CD8-positive, alpha-beta memory T cell (primary cell): Measurements from ENCODE around the gene CSF1R. TPM values are rescaled to one million over a fixed set of nuclear protein-coding genes. Genes with fewer than 3 reads are reported as not detected.
"Not testable (repeated sequence)": the region's sequence is repeated elsewhere in the genome, so short reads cannot be mapped to it uniquely, and the experiment has no call there.

Experiments
- CTCF ChIA-PET: fragments of 350-600 bp; sonication (Branson Sonifier 250); formaldehyde crosslinking; loops from one replicate; lab custom pipeline; 2021; ENCODE audit warnings: antibody characterized with exemption; lab: Charles Lee
- POLR2A ChIA-PET: fragments of 350-600 bp; sonication (Branson Sonifier 250); formaldehyde crosslinking; loops from one replicate; lab custom pipeline; 2021; ENCODE audit warnings: antibody characterized with exemption; lab: Charles Lee
- DNase-seq, 5 donors: peaks; one replicate each; pipeline versions ENCODE4 v3.0.0 to v3.0.0-alpha.2; 2020 to 2022; ENCODE audit warnings: mixed read lengths in 1 of 5
- H3K27ac ChIP-seq: one replicate; pipeline ENCODE4 v1.7.0; 2013; ENCODE audit warnings: low read depth, mild to moderate bottlenecking, low read length, moderate library complexity
- H3K27me3 ChIP-seq: 2 replicates; pipeline ENCODE4 v1.7.0; 2013; ENCODE audit warnings: low read length, mild to moderate bottlenecking; ENCODE audit not compliant: insufficient read depth, poor library complexity, severe bottlenecking
- H3K36me3 ChIP-seq: 2 replicates; pipeline ENCODE4 v1.7.0; 2013; ENCODE audit warnings: mild to moderate bottlenecking, low read length, moderate library complexity; ENCODE audit not compliant: insufficient read depth
- H3K4me1 ChIP-seq: 2 replicates; pipeline ENCODE4 v1.7.0; 2013; ENCODE audit warnings: mild to moderate bottlenecking, low read length, moderate library complexity; ENCODE audit not compliant: insufficient read depth
- H3K4me3 ChIP-seq: 2 replicates; pipeline ENCODE4 v1.7.0; 2013; ENCODE audit warnings: mild to moderate bottlenecking, low read length
- H3K9me3 ChIP-seq: 2 replicates; pipeline ENCODE4 v1.7.0; 2013; ENCODE audit warnings: mild to moderate bottlenecking, low read length
- H3K27ac Mint-ChIP-seq, 8 donors: one replicate each; pipeline ENCODE4 v1.8.0; 2020 to 2021; ENCODE audit warnings: mixed read lengths in 8 of 8, mild to moderate bottlenecking in 6 of 8, inconsistent platforms in 3 of 8, moderate library complexity in 3 of 8
- H3K27me3 Mint-ChIP-seq, 2 donors: one replicate each; pipeline ENCODE4 v1.8.0; 2020 to 2021; ENCODE audit warnings: mixed read lengths in 2 of 2, mild to moderate bottlenecking in 1 of 2, moderate library complexity in 1 of 2
- H3K36me3 Mint-ChIP-seq, 3 donors: one replicate each; pipeline ENCODE4 v1.8.0; 2020 to 2021; ENCODE audit warnings: mixed read lengths in 3 of 3, inconsistent platforms in 1 of 3, mild to moderate bottlenecking in 1 of 3
- H3K4me1 Mint-ChIP-seq, 3 donors: one replicate each; pipeline ENCODE4 v1.8.0; 2020 to 2021; ENCODE audit warnings: mixed read lengths in 3 of 3, inconsistent platforms in 1 of 3, mild to moderate bottlenecking in 1 of 3
- H3K4me3 Mint-ChIP-seq, 7 donors: one replicate each; pipeline ENCODE4 v1.8.0; 2020 to 2021; ENCODE audit warnings: mixed read lengths in 7 of 7, mild to moderate bottlenecking in 6 of 7, moderate library complexity in 4 of 7, inconsistent platforms in 2 of 7
- H3K9me3 Mint-ChIP-seq, 5 donors: one replicate each; pipeline ENCODE4 v1.8.0; 2020 to 2022; ENCODE audit warnings: mixed read lengths in 5 of 5, mild to moderate bottlenecking in 3 of 5, moderate library complexity in 2 of 5, inconsistent platforms in 1 of 5
- polyA plus RNA-seq: library from polyadenylated mRNA; unstranded; fragments of 300-500 nt; fragmentation: Illumina TruSeq; gene quantifications from one replicate; pipeline ENCODE4 v1.2.3, GENCODE V29; 2021
- total RNA-seq, 2 experiments: library from RNA; stranded (reverse); gene quantifications; one replicate each; pipeline ENCODE4 v1.2.3, GENCODE V29; 2021

CSF1R gene
- total and polyA plus RNA-seq, 3 experiments from 2014 or later, result 0.59 to 2.7 (median 1.7) TPM

DNA sequence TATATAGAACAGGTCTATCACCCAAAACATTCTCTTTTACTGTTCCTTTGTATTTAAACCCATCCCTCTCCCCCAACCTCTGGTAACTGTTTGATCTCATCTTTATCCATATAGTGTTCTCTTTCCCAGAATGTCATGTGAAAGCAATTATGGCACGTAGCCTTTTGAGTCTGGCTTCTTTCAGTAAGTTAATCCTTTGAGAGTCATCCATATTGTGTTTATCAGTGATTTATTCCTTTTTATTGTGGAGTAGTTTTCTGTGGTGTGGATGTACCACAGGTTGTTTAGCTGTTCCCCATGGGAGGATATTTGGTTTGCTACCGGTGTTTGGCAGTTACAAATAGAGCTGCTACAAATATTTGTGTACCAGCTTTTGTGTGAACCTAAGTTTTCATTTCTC is 47.8 kb downstream of the CSF1R start:
- Histone ChIP-seq H3K4me1 (peaks cover 6% of the 10 kb centered on the region), H3K36me3 (peaks cover 58% of the 10 kb centered on the region), H3K9me3 (no peaks in the 10 kb centered on the region), H3K27ac (no peak overlapping the region), H3K27me3 (no peaks in the 10 kb centered on the region), H3K4me3 (no peak overlapping the region)
- no peak for DNase-seq
- H3K27ac Mint-ChIP-seq, result no peak overlapping the region
- POLR2A ChIA-PET, result no interaction called here
- no peaks in the 10 kb centered on the region for H3K9me3 Mint-ChIP-seq
- H3K27me3 Mint-ChIP-seq, result no peaks in the 10 kb centered on the region
- H3K4me3 Mint-ChIP-seq, result no peak overlapping the region
- peaks cover 10 to 13% (median 11%) of the 10 kb centered on the region in 3 donors for H3K4me1 Mint-ChIP-seq
- CTCF ChIA-PET, result no interaction called here
- peaks cover 54 to 96% (median 56%) of the 10 kb centered on the region in 3 donors for H3K36me3 Mint-ChIP-seq

DNA sequence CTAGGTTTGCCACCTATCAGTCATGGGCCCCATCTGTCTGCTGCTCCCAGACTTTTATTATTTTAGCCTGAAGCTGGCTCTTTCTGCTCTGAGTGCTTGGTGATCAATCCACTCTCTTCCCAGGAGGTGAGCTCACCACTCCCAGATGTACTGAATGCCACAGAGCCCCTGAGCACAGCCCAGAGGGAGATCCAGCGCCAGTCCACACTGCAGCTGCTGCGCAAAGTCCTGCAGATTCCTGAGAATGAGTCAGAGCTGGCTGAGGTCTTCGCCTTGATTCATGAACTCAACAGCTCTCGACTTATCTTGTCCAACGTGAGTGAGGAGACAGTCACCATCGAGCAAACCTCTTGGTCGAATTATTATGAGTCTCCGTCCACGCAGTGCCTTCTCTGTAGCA is 49.8 kb downstream of the CSF1R start:
- H3K4me1 ChIP-seq, result no peaks in the 10 kb centered on the region
- no peak overlapping the region for H3K4me3 ChIP-seq
- H3K36me3 ChIP-seq, result peaks cover 59% of the 10 kb centered on the region
- H3K4me3 Mint-ChIP-seq, result no peak overlapping the region
- H3K27me3 ChIP-seq, result no peaks in the 10 kb centered on the region
- ChIA-PET CTCF (interaction anchor here (0.7 kb wide), 1 partner anchor 49 kb away, joined by 3 read pairs; no protein-coding TSS in a partner anchor), POLR2A (interaction anchor here (0.5 kb wide), 1 partner anchor 461 kb away, joined by 4 read pairs; no protein-coding TSS in a partner anchor)
- H3K9me3 ChIP-seq, result no peaks in the 10 kb centered on the region
- no peaks in the 10 kb centered on the region for H3K4me1 Mint-ChIP-seq
- no peak overlapping the region for H3K27ac ChIP-seq
- no peaks in the 10 kb centered on the region for H3K27me3 Mint-ChIP-seq
- peaks cover 49 to 97% (median 50%) of the 10 kb centered on the region in 3 donors for H3K36me3 Mint-ChIP-seq
- H3K9me3 Mint-ChIP-seq, result no peaks in the 10 kb centered on the region
- no peak overlapping the region for H3K27ac Mint-ChIP-seq
- no peak for DNase-seq

DNA sequence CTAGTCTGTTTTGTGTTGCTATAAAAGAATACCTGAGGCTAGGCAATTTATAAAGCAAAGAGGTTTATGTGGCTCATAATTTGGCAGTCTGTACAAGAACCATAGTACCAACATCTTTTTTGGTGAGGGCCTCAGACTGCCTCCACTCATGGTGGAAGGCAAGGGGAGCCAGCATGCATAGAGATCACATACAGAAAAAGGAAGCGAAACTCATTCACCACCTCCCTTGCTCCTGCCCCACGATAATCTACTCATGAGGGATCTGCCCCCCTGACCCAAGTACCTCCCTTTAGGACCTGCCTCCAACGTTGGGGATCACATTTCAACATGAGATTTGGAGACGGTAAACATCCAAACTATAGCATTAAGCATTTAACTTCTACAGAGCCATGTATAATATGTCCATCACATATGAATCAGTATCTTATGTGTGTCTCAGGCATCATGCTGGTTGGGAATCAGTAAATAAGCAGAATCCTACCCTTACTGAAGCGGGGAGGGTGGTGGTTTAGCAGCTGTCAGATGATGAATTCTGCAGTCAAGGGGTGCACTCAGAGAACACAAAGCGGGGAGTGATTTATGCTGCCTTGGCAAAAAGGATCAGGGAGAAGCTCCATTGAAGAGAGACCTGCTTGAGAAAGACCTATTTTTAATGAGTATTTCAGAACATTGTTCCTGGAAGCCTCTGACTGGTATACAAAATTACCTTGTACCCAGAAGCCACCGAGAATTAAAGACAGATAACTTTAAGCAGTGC is 51.0 kb downstream of the CSF1R start:
- H3K27ac Mint-ChIP-seq, result peak overlapping the region in 2 of 8 donors; percentile 55 to 62

DNA sequence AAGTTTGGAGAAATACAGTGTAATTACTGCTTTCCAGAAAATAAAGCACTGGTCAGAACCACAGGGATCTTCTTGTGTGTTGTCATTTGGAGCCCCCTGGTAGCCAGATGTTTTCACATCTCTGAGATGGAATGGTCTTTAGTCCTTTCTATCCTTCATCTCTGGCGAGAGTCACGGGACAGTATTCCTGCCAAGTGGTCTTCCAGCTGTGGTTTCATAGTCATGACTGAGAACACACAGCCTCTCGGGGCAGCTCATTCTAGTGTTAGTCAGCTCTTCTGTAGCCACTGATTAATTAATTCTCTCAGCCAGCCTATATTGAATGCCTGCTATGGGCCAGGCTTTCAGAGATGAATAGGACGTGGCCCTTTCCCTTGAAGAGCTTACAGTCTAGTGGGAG is 51.7 kb downstream of the CSF1R start:
- no peaks in the 10 kb centered on the region for H3K9me3 Mint-ChIP-seq
- H3K27ac ChIP-seq, result no peak overlapping the region
- no peak overlapping the region for H3K4me3 Mint-ChIP-seq
- no peaks in the 10 kb centered on the region for H3K9me3 ChIP-seq
- ChIA-PET CTCF (interaction anchor here (0.6 to 0.9 kb wide), 2 partner anchors 43 to 205 kb away, joined by 3 read pairs; no protein-coding TSS in a partner anchor), POLR2A (no interaction called here)
- no peak overlapping the region for H3K4me3 ChIP-seq
- peak overlapping the region in 1 of 8 donors; percentile 68 for H3K27ac Mint-ChIP-seq
- no peaks in the 10 kb centered on the region for H3K27me3 Mint-ChIP-seq
- no peak for DNase-seq
- H3K27me3 ChIP-seq, result no peaks in the 10 kb centered on the region
- no peaks in the 10 kb centered on the region for H3K4me1 ChIP-seq
- peaks cover 40 to 95% (median 44%) of the 10 kb centered on the region in 3 donors for H3K36me3 Mint-ChIP-seq
- peaks cover 58% of the 10 kb centered on the region for H3K36me3 ChIP-seq
- no peaks in the 10 kb centered on the region for H3K4me1 Mint-ChIP-seq

More for the DNA sequence above, 51.0 kb downstream of the CSF1R start:
- no peaks in the 10 kb centered on the region for H3K4me1 Mint-ChIP-seq
- CTCF ChIA-PET, result interaction anchor here (0.6 to 0.9 kb wide), 2 partner anchors 44 to 206 kb away, joined by 3 read pairs; no protein-coding TSS in a partner anchor
- Histone ChIP-seq H3K36me3 (peaks cover 58% of the 10 kb centered on the region), H3K27me3 (no peaks in the 10 kb centered on the region), H3K27ac (no peak overlapping the region), H3K9me3 (no peaks in the 10 kb centered on the region), H3K4me1 (no peaks in the 10 kb centered on the region), H3K4me3 (no peak overlapping the region)
- peaks cover 42 to 97% (median 47%) of the 10 kb centered on the region in 3 donors for H3K36me3 Mint-ChIP-seq
- H3K9me3 Mint-ChIP-seq, result no peaks in the 10 kb centered on the region
- POLR2A ChIA-PET, result no interaction called here
- H3K4me3 Mint-ChIP-seq, result no peak overlapping the region
- no peak for DNase-seq
- no peaks in the 10 kb centered on the region for H3K27me3 Mint-ChIP-seq

DNA sequence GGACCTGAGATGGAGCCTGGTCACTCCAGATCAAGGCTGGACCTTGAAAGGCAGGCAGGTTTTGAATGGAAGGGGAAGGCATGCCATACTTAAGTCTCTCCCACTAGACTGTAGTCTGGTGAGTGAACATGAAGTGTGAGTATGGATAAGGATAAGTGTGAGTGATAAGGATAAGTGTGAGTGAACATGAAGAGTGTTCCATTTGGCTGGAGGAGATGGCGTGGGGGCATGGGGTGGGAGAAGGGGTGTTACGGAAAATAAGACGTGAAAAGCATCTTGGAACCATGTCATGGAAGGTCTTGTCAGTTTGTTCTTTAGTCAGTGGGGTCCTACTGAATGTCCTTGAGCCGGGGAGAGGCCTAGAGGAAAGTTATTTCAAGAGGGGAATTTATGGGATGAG is 53.0 kb downstream of the CSF1R start:
- Mint-ChIP-seq H3K9me3 (no peaks in the 10 kb centered on the region), H3K4me1 (no peaks in the 10 kb centered on the region), H3K27ac (no peak overlapping the region), H3K4me3 (no peak overlapping the region), H3K36me3 (peaks cover 41 to 96% (median 43%) of the 10 kb centered on the region in 3 donors), H3K27me3 (no peaks in the 10 kb centered on the region)
- ChIA-PET POLR2A (interaction anchor here (0.8 kb wide), 1 partner anchor 14 kb away, joined by 4 read pairs; no protein-coding TSS in a partner anchor), CTCF (no interaction called here)
- Histone ChIP-seq H3K27me3 (no peaks in the 10 kb centered on the region), H3K9me3 (no peaks in the 10 kb centered on the region), H3K36me3 (peaks cover 61% of the 10 kb centered on the region), H3K4me1 (no peaks in the 10 kb centered on the region), H3K4me3 (no peak overlapping the region), H3K27ac (no peak overlapping the region)
- no peak for DNase-seq

DNA sequence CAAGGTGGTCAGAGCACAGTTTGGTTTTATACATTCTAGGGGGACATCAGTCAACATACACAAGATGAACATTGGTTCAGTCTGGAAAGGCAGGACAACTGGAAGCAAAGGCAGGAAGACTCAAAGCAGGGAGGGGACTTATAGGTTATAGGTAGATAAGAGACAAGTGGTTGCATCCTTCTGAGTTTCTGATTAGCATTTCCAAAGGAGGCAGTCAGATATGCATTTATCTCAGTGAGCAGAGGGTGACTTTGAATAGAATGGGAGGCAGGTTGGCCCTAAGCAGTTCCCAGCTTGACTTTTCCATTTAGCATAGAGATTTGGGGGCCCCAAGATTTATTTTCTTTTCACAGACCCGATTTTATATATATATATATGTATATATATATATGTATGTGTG is 58.3 kb downstream of the CSF1R start:
- H3K27ac Mint-ChIP-seq, H3K9me3 ChIP-seq, H3K27ac ChIP-seq, H3K9me3 Mint-ChIP-seq, POLR2A ChIA-PET, H3K4me1 ChIP-seq, CTCF ChIA-PET, H3K27me3 Mint-ChIP-seq, H3K4me3 Mint-ChIP-seq, H3K27me3 ChIP-seq, DNase-seq, H3K4me1 Mint-ChIP-seq, H3K4me3 ChIP-seq: not testable (repeated sequence)
- H3K36me3 ChIP-seq, result peaks cover 50% of the 10 kb centered on the region
- peaks cover 26 to 91% (median 30%) of the 10 kb centered on the region in 3 donors for H3K36me3 Mint-ChIP-seq

DNA sequence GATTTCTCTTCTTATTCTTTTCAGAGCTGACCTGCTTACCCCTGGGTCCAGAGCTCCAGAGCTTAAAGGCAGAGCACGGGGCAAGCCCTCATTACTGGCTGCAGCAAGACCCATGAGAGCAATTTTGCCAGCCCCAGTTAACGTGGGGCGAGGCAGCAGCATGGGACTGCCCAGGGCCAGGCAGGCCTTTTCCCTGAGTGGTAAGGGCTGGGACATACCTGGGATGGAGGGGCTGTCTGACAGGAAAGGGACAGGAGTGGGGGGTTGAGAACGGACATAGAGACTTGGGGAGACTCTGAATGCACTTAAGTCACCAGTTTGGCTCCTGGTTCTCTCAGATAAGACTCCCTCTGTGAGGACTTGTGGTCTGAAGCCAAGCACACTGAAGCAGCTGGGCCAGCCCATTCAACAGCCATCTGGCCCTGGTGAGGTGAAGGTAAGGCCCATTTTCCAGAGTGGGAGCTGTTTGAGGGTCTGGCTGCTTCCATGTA is 59.6 kb downstream of the CSF1R start:
- no peak overlapping the region for H3K27ac ChIP-seq
- Mint-ChIP-seq H3K4me3 (no peak overlapping the region), H3K27ac (no peak overlapping the region), H3K4me1 (peaks cover 0 to 3% (median 0%) of the 10 kb centered on the region in 3 donors), H3K27me3 (no peaks in the 10 kb centered on the region), H3K9me3 (no peaks in the 10 kb centered on the region), H3K36me3 (peaks cover 25 to 89% (median 30%) of the 10 kb centered on the region in 3 donors)
- POLR2A ChIA-PET, result no interaction called here
- no peaks in the 10 kb centered on the region for H3K27me3 ChIP-seq
- H3K36me3 ChIP-seq, result peaks cover 39% of the 10 kb centered on the region
- H3K4me3 ChIP-seq, result no peak overlapping the region
- CTCF ChIA-PET, result no interaction called here
- DNase-seq, result no peak
- no peaks in the 10 kb centered on the region for H3K9me3 ChIP-seq
- no peaks in the 10 kb centered on the region for H3K4me1 ChIP-seq

DNA sequence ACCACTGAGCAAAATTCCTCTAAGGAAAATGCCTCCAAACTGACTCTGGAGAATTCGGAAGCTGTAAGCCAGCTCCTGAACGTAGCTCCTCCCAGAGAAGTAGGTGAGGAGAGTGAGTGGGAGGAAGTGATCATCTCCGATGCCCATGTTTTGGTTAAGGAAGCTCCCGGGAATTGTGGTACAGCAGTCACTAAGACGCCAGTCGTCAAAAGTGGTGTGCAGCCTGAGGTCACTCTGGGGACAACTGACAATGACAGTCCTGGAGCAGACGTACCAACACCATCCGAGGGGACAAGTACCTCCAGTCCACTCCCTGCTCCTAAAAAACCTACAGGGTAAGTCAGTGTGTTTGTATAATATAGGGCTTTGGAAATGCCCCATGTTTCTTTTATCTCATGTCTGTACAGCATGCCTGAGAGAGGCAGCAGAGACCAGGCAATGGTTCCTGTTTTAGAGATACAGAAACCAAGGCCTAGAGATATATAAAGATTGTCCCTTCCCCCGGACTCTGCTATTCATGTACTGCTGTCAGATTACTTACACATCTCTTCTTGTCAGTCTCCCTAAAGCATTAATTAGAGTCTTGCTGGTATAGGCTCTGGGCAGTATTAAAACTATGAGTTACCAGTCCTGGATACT is 61.9 kb downstream of the CSF1R start:
- ChIA-PET CTCF (no interaction called here), POLR2A (no interaction called here)
- H3K4me1 ChIP-seq, result no peaks in the 10 kb centered on the region
- peaks cover 44% of the 10 kb centered on the region for H3K36me3 ChIP-seq
- H3K4me3 Mint-ChIP-seq, result no peak overlapping the region
- H3K27ac ChIP-seq, result no peak overlapping the region
- H3K9me3 ChIP-seq, result no peaks in the 10 kb centered on the region
- no peaks in the 10 kb centered on the region for H3K27me3 ChIP-seq
- H3K9me3 Mint-ChIP-seq, result no peaks in the 10 kb centered on the region
- no peak for DNase-seq
- H3K4me1 Mint-ChIP-seq, result peaks cover 0 to 3% (median 0%) of the 10 kb centered on the region in 3 donors
- H3K27me3 Mint-ChIP-seq, result no peaks in the 10 kb centered on the region
- H3K36me3 Mint-ChIP-seq, result peaks cover 17 to 91% (median 32%) of the 10 kb centered on the region in 3 donors
- H3K4me3 ChIP-seq, result no peak overlapping the region
- no peak overlapping the region for H3K27ac Mint-ChIP-seq
